ENCODE data around the gene ODC1.
"Not testable (repeated sequence)": the region's sequence is repeated elsewhere in the genome, so short reads cannot be mapped to it uniquely, and the experiment has no call there.

The ODC1 gene

DNA sequence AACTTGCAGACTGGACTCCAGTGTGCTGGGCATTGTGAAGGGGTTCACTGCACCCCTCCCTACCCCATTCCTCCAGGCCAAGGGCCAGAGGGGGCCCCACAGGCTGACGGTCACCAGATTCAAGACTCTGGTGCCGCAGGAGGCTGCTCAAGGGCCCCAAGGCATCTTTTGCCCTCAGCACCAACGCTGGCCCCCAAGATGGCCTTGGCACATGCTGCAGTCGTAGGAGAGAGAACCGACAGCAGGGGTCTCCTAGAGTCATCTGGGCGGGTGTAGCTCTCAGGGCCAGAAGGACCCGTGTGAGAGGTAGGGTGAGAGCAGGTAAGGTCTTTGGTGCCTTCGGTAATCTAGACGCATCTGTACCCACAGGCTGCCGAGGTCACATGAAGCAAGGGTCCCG, 18.7 kb upstream of the ODC1 start:
- Histone ChIP-seq H3K36me3 (ENCODE audit: insufficient read depth, low read length) (no peaks in the 10 kb centered on the region), H3K9me3 (ENCODE audit: low read length) (no peaks in the 10 kb centered on the region), H3K4me3 (ENCODE audit: low read depth in 1 of 2, low read length in 2 of 2) (no peak overlapping the region), H3K27ac (ENCODE audit: low read depth, low read length) (no peak overlapping the region), H3K9ac (ENCODE audit: low read length) (no peak overlapping the region), H3K4me1 (ENCODE audit: insufficient read depth, low read length) (no peaks in the 10 kb centered on the region), H3K27me3 (ENCODE audit: control insufficient read depth in 1 of 2, insufficient read depth in 2 of 2, low read length in 2 of 2) (no peaks in the 10 kb centered on the region)

DNA sequence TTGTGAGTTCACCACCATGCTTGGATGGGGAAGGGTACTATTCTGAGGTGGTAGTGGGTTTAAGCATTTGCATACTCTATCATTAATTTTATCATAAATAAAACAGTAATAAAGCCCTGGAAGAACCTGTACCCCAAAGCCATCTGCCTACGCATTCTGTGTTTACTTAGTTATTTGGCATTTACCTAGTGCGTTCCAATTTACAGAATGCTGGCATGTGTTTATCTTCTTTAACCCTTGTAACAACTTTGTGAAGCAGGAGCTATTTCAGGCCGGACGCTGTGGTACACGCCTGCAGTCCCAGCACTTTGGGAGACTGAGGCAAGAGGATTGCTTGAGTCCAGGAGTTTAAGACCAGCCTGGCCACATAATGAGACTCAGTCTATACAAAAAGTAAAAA, 17.8 kb upstream of the ODC1 start:
- Histone ChIP-seq H3K27ac (ENCODE audit: low read depth, low read length) (no peak overlapping the region), H3K4me3 (ENCODE audit: low read depth in 1 of 2, low read length in 2 of 2) (no peak overlapping the region), H3K4me1 (ENCODE audit: insufficient read depth, low read length) (no peaks in the 10 kb centered on the region), H3K9ac (ENCODE audit: low read length) (no peak overlapping the region), H3K9me3 (ENCODE audit: low read length) (no peaks in the 10 kb centered on the region), H3K27me3 (ENCODE audit: control insufficient read depth in 1 of 2, insufficient read depth in 2 of 2, low read length in 2 of 2) (no peaks in the 10 kb centered on the region), H3K36me3 (ENCODE audit: insufficient read depth, low read length) (no peaks in the 10 kb centered on the region)

DNA sequence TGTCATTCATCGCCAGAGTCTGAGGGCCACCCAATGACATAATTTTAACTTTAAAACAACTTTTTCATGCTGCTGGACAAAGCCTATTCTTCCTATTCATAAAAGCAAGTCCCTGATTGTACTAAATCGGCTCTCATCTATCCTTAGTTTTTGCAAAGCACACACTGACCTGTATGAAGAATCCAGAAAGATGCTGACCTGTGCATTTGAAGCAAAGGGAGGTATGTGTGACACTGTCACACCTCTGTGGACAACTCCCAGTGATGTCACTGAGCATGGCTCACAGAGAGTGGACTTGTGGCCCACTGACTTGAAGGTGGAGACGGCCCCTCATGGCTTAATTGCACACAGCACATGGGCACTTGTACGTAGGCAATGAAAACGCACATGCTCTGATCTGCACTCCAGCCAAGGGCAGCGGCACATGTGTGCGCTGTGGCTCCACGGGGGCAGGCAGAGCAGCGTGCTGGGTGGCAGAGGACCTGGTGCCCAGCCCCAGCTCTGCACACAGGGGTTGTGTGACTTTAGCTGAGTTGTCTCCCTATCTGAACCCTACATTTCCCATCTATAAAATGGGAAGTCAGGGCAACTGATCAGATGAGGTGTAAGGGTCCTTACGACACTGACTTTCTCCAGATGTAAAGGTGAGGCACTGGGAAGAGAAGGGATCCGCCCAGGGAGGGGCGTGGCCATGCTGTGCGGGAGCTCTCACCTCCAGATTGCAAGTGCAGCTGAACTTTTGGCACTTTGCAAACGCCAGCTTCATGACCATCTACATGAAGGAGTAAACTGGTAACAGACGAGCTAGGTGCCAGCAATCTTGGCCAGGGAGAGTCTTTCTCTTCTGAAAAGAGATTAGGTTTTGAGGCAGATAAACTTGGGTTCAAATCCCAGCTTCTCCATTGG, 14.3 kb upstream of the ODC1 start:
- Histone ChIP-seq H3K4me3 (ENCODE audit: low read depth in 1 of 2, low read length in 2 of 2) (no peak overlapping the region), H3K27me3 (ENCODE audit: control insufficient read depth in 1 of 2, insufficient read depth in 2 of 2, low read length in 2 of 2) (no peaks in the 10 kb centered on the region), H3K9ac (ENCODE audit: low read length) (no peak overlapping the region), H3K4me1 (ENCODE audit: insufficient read depth, low read length) (peaks cover 9% of the 10 kb centered on the region), H3K36me3 (ENCODE audit: insufficient read depth, low read length) (no peaks in the 10 kb centered on the region), H3K9me3 (ENCODE audit: low read length) (no peaks in the 10 kb centered on the region), H3K27ac (ENCODE audit: low read depth, low read length) (no peak overlapping the region)

DNA sequence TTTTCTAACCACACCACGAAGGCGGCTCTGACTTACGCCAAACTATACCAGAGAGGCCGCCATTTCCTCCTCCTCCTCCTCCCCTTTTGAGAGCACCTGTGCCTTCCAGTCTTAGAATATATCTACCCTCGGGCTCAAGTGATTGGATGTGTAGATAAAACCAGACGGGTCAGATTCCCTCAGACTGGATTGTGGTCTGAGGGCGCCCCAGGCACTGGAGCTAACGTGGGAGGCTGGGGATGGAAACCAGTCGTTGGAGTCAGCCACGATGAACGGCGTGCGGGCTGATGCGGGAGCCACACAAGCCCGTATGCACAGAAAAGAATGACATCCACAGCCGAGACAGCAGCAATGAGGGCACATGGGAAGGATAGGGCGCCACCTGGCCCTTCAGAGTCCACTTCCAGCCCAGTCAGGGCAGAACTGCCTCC, 12.3 kb upstream of the ODC1 start:
- Histone ChIP-seq H3K27ac (ENCODE audit: low read depth, low read length) (no peak overlapping the region), H3K4me3 (ENCODE audit: low read depth in 1 of 2, low read length in 2 of 2) (no peak overlapping the region), H3K4me1 (ENCODE audit: insufficient read depth, low read length) (peaks cover 9% of the 10 kb centered on the region), H3K27me3 (ENCODE audit: control insufficient read depth in 1 of 2, insufficient read depth in 2 of 2, low read length in 2 of 2) (no peaks in the 10 kb centered on the region), H3K9ac (ENCODE audit: low read length) (no peak overlapping the region), H3K9me3 (ENCODE audit: low read length) (no peaks in the 10 kb centered on the region), H3K36me3 (ENCODE audit: insufficient read depth, low read length) (no peaks in the 10 kb centered on the region)

DNA sequence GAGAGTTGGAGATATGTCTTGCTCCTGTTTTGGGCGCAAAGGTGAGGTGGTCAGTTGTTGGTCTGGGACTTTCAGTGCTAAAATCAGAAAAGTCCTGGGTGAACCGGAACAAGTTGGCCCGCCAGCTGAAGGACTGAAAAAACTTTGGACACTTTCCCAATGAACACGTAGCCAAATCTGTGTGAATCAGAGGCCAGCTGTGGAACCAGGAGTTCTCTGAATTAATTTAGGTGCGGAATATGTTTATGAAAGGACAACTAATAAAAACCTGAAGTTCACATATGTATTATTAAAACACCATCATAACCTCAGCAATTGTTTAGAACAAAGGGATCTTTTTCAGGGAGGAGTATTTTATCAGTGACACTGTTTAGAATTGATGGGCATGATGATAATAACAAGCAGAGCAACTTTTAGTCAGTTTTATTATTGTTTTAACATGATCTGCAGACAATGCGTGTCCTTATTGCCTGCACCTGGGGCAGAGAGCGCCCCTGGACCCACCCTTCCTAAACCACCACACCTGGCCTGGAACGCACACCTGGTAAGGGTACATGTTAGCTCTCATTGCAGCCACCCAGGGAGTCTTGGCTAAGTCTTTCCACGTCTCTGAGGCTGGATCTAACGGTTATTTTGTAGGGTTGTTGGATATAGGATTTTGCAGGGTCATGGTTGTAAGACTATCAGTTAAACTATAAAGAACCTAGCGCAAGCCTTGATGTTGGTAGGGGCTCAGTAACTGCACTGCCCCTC, 9.9 kb upstream of the ODC1 start:
- Histone ChIP-seq H3K27me3 (ENCODE audit: control insufficient read depth in 1 of 2, insufficient read depth in 2 of 2, low read length in 2 of 2) (no peaks in the 10 kb centered on the region), H3K36me3 (ENCODE audit: insufficient read depth, low read length) (no peaks in the 10 kb centered on the region), H3K4me3 (ENCODE audit: low read depth in 1 of 2, low read length in 2 of 2) (no peak overlapping the region), H3K9me3 (ENCODE audit: low read length) (no peaks in the 10 kb centered on the region), H3K4me1 (ENCODE audit: insufficient read depth, low read length) (peaks cover 21% of the 10 kb centered on the region), H3K9ac (ENCODE audit: low read length) (no peak overlapping the region), H3K27ac (ENCODE audit: low read depth, low read length) (no peak overlapping the region)

DNA sequence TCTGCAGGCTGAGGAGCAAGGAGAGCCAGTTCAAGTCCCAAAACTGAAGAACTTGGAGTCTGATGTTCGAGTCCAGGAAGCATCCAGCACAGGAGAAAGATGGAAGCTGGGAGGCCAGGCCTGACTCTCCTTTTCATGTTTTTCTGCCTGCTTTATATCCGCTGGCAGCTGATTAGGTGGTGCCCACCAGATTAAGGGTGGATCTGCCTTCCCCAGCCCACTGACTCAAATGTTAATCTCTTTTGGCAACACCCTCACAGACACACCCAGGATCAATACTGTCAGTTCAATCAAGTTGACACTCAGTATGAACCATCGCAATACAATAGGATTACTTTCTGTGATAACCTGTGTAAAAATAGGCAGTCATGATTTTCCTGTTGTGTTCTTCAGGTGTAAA, 9.1 kb upstream of the ODC1 start:
- not testable (repeated sequence) for H3K36me3 ChIP-seq (ENCODE audit: insufficient read depth, low read length); H3K27ac ChIP-seq (ENCODE audit: low read depth, low read length); H3K9me3 ChIP-seq (ENCODE audit: low read length); H3K4me3 ChIP-seq (ENCODE audit: low read depth in 1 of 2, low read length in 2 of 2); H3K27me3 ChIP-seq (ENCODE audit: control insufficient read depth in 1 of 2, insufficient read depth in 2 of 2, low read length in 2 of 2); H3K9ac ChIP-seq (ENCODE audit: low read length)
- peaks cover 21% of the 10 kb centered on the region for H3K4me1 ChIP-seq (ENCODE audit: insufficient read depth, low read length)

DNA sequence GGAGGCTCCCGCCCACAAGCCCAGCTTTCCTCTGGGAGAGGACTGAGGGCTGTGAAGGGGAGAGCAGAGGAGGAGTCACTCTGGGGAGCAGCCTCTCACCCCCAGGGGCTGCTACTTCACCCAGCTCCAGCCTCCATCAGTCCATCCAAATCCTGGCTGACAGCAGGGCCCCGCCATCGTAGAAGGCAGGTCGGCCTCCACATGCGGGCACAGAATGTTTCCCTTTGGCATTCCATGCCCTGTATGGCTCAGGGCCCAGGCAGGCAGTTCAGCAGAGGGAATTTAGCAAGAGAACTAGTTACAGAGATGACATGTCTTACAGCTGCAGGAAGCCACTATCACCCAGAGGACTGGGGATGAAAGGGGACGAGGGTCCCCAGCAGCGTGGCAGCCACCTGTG, 6.4 kb upstream of the ODC1 start:
- Histone ChIP-seq H3K9me3 (ENCODE audit: low read length) (no peaks in the 10 kb centered on the region), H3K27me3 (ENCODE audit: control insufficient read depth in 1 of 2, insufficient read depth in 2 of 2, low read length in 2 of 2) (no peaks in the 10 kb centered on the region), H3K4me3 (ENCODE audit: low read depth in 1 of 2, low read length in 2 of 2) (no peak overlapping the region), H3K36me3 (ENCODE audit: insufficient read depth, low read length) (no peaks in the 10 kb centered on the region), H3K4me1 (ENCODE audit: insufficient read depth, low read length) (peaks cover 25% of the 10 kb centered on the region), H3K9ac (ENCODE audit: low read length) (no peak overlapping the region), H3K27ac (ENCODE audit: low read depth, low read length) (peak overlapping the region; percentile 65)

DNA sequence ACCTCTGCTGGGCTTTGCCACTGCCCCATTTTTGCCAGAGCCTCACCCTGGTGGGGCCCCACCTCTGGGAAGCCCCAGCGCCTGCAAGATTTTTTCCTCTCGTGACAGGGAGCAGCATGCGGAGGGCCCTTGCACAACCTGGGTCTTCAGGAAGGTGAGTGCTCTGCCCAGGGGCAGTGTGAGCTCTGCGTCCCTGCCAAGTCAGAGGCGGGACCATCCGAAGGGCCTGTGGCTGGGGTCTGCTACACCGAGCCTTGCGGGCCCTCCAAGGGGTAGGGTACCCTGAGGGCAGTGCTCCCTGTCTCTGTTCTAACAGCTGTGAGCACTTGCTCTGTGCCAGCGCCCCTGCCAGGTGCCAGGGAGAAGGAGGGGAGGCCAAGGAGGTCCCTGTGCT, 5.8 kb upstream of the ODC1 start:
- no peak overlapping the region for H3K9ac ChIP-seq (ENCODE audit: low read length)
- H3K27me3 ChIP-seq (ENCODE audit: control insufficient read depth in 1 of 2, insufficient read depth in 2 of 2, low read length in 2 of 2) = no peaks in the 10 kb centered on the region
- peaks cover 28% of the 10 kb centered on the region for H3K4me1 ChIP-seq (ENCODE audit: insufficient read depth, low read length)
- no peaks in the 10 kb centered on the region for H3K36me3 ChIP-seq (ENCODE audit: insufficient read depth, low read length)
- no peak overlapping the region for H3K27ac ChIP-seq (ENCODE audit: low read depth, low read length)
- H3K9me3 ChIP-seq (ENCODE audit: low read length) = no peaks in the 10 kb centered on the region
- no peak overlapping the region for H3K4me3 ChIP-seq (ENCODE audit: low read depth in 1 of 2, low read length in 2 of 2)

DNA sequence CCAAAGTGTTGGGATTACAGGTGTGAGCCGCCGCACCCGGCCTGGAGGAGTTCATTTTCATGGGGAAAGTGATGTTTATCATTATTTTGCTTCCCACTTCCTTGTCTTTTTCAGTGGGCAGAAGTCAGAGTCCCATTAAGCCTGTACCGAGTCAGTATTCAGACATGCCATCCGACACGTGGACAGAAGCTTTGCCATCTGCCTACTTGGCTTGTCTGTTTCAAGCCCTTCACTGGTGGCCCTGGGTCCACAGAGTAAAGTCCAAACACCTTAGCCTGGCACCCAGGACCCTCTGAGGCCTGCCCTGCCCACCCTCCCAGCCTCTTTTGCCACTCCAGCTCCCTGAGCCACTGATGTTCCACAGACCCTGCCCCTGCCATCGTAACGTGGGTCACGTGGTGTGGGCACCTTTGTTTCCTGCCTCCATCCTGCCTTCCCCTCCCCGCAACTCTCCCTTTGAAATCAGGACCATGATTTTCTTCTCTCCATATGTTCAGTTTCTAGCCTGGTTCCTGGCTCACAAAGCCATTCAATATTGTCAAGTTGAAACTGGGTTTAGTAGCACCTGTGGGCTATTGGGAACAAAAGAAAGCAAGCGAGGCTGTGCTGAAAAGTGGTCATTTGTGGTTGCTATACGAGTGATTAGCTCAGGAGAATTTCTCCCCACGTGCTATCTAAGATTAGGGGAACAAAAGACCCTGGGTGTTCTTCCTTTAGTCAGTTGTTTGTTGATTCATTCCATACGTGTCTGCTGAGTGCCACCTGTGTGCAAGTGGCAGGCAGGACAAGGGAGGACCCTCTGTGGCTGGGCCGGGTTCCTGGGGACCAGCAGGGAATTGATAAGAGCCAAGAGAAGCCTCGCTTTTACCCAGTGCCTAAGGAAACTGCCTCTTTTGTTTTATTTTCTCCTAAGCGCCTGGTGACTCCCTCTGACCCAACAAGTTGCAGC, 5.1 kb upstream of the ODC1 start:
- H3K9me3 ChIP-seq (ENCODE audit: low read length) = no peaks in the 10 kb centered on the region
- no peak overlapping the region for H3K9ac ChIP-seq (ENCODE audit: low read length)
- H3K36me3 ChIP-seq (ENCODE audit: insufficient read depth, low read length) = no peaks in the 10 kb centered on the region
- H3K4me1 ChIP-seq (ENCODE audit: insufficient read depth, low read length) = peaks cover 26% of the 10 kb centered on the region
- no peak overlapping the region for H3K4me3 ChIP-seq (ENCODE audit: low read depth in 1 of 2, low read length in 2 of 2)
- no peaks in the 10 kb centered on the region for H3K27me3 ChIP-seq (ENCODE audit: control insufficient read depth in 1 of 2, insufficient read depth in 2 of 2, low read length in 2 of 2)
- no peak overlapping the region for H3K27ac ChIP-seq (ENCODE audit: low read depth, low read length)

DNA sequence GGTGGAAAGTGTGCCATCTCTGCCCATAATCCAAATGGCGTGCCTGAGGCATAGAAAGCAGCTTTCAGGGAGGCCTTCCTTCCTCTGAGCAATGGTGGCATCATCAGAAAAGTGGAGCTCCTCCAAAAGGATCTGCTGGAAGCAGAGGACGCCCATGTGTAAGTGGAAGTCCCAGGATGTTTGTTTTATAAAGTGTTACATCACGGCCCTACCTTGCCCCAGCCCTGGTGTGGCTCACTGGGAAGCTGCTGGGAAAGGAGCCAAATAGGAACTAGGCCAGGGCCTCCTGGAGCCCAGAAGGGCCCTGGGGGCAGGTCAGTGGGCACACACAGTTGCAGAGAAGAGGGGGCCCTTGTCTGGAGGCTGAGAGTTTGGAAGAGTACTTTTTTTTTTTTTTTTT, 4.2 kb upstream of the ODC1 start:
- H3K9ac ChIP-seq (ENCODE audit: low read length) = no peak overlapping the region
- H3K36me3 ChIP-seq (ENCODE audit: insufficient read depth, low read length) = no peaks in the 10 kb centered on the region
- peaks cover 20% of the 10 kb centered on the region for H3K4me1 ChIP-seq (ENCODE audit: insufficient read depth, low read length)
- H3K27me3 ChIP-seq (ENCODE audit: control insufficient read depth in 1 of 2, insufficient read depth in 2 of 2, low read length in 2 of 2) = no peaks in the 10 kb centered on the region
- no peak overlapping the region for H3K27ac ChIP-seq (ENCODE audit: low read depth, low read length)
- no peak overlapping the region for H3K4me3 ChIP-seq (ENCODE audit: low read depth in 1 of 2, low read length in 2 of 2)
- no peaks in the 10 kb centered on the region for H3K9me3 ChIP-seq (ENCODE audit: low read length)

DNA sequence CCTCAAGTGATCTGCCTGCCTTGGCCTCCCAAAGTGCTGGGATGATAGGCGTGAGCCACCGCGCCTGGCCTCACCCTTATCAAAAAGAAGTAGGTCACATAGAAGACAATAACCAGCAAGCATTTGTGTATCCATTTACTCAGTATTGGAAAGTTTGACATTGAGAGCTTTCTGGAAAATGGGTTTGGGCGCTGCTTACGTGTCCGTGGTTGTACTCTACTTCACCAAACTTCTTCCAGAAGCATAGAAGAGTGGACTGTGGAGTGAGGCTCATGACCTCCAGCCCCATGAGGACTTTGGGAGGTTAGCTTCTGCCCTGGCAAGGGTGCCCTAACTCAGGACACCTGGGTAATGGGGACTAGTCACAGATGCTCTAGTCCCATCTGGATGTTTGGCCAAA, 3.7 kb upstream of the ODC1 start:
- H3K9me3 ChIP-seq (ENCODE audit: low read length) = no peaks in the 10 kb centered on the region
- no peak overlapping the region for H3K4me3 ChIP-seq (ENCODE audit: low read depth in 1 of 2, low read length in 2 of 2)
- H3K27ac ChIP-seq (ENCODE audit: low read depth, low read length) = no peak overlapping the region
- no peak overlapping the region for H3K9ac ChIP-seq (ENCODE audit: low read length)
- H3K36me3 ChIP-seq (ENCODE audit: insufficient read depth, low read length) = no peaks in the 10 kb centered on the region
- no peaks in the 10 kb centered on the region for H3K27me3 ChIP-seq (ENCODE audit: control insufficient read depth in 1 of 2, insufficient read depth in 2 of 2, low read length in 2 of 2)
- peaks cover 25% of the 10 kb centered on the region for H3K4me1 ChIP-seq (ENCODE audit: insufficient read depth, low read length)
